Measurements from ENCODE around the gene SPTAN1. TPM values are rescaled to one million over a fixed set of nuclear protein-coding genes. Genes with fewer than 3 reads are reported as not detected.
A peak's percentile ranks its signal among the peaks of the same experiment; 100 is the strongest.

The SPTAN1 gene
- total RNA-seq, 4 donors from 2014 or later = 223 to 390 (median 286) TPM

- no peaks in the 10 kb centered on the region for H3K36me3 ChIP-seq
- H3K9me3 ChIP-seq = no peaks in the 10 kb centered on the region
- WGBS, 2 donors (ENCODE audit: low coverage in 1 of 2) = 25 to 30% methylated on average over 1 to 2 of the region's 2 CpGs
- no peak overlapping the region for H3K4me3 ChIP-seq
- no peak for ATAC-seq
- peaks cover 18 to 53% (median 31%) of the 10 kb centered on the region in 3 donors for H3K4me1 ChIP-seq
- no peaks in the 10 kb centered on the region for H3K27me3 ChIP-seq
- H3K27ac ChIP-seq = peak overlapping the region; percentile 97 to 100 (median 98)
- TF ChIP-seq POLR2AphosphoS5 (IDR thresholded peaks at IDR 0.05) (no peak), POLR2A (IDR thresholded peaks at IDR 0.05) (no peak), CTCF (IDR thresholded peaks at IDR 0.05) (no peak), EP300 (IDR thresholded peaks at IDR 0.05) (no peak)
These were observed 2.2 kb upstream of the SPTAN1 start for GRCh38 chr9:128550226-128550625.

GRCh38 chr9:128550770-128551656 is 1.4 kb upstream of the SPTAN1 start:
- no peak for ATAC-seq
- peak overlapping the region in 1 of 2 donors; percentile 87 for H3K4me3 ChIP-seq
- TF ChIP-seq POLR2A (IDR thresholded peaks at IDR 0.05) (no peak), CTCF (IDR thresholded peaks at IDR 0.05) (no peak), POLR2AphosphoS5 (IDR thresholded peaks at IDR 0.05) (no peak), EP300 (IDR thresholded peaks at IDR 0.05) (no peak)
- H3K4me1 ChIP-seq = peaks cover 18 to 61% (median 34%) of the 10 kb centered on the region in 3 donors
- no peaks in the 10 kb centered on the region for H3K9me3 ChIP-seq
- WGBS, 2 donors (ENCODE audit: low coverage in 1 of 2) = 0 to 8% methylated on average over 1 to 6 of the region's 11 CpGs
- H3K27me3 ChIP-seq = no peaks in the 10 kb centered on the region
- peak overlapping the region; percentile 97 to 100 (median 98) for H3K27ac ChIP-seq
- no peaks in the 10 kb centered on the region for H3K36me3 ChIP-seq

GRCh38 chr9:128551657-128552152 is 682 bp upstream of the SPTAN1 start:
- Histone ChIP-seq H3K27ac (peak overlapping the region; percentile 97 to 100 (median 98)), H3K27me3 (no peaks in the 10 kb centered on the region), H3K36me3 (no peaks in the 10 kb centered on the region), H3K4me3 (peak overlapping the region; percentile 65 to 87), H3K4me1 (peaks cover 18 to 68% (median 34%) of the 10 kb centered on the region in 3 donors), H3K9me3 (no peaks in the 10 kb centered on the region)
- ATAC-seq = peak; percentile 85
- 3 to 4% methylated on average over 4 to 13 of the region's 22 CpGs for WGBS, 2 donors (ENCODE audit: low coverage in 1 of 2)
- TF ChIP-seq POLR2A (IDR thresholded peaks at IDR 0.05) = peak; percentile 5 to 53
- no peak for TF ChIP-seq CTCF (IDR thresholded peaks at IDR 0.05)

GRCh38 chr9:128552744-128553440 is 505 bp downstream of the SPTAN1 start:
- Histone ChIP-seq H3K4me1 (peaks cover 18 to 79% (median 35%) of the 10 kb centered on the region in 3 donors), H3K27me3 (no peaks in the 10 kb centered on the region), H3K27ac (peak overlapping the region; percentile 88 to 100 (median 98)), H3K36me3 (no peaks in the 10 kb centered on the region), H3K9me3 (no peaks in the 10 kb centered on the region), H3K4me3 (peak overlapping the region; percentile 65 to 87)
- TF ChIP-seq EP300 (IDR thresholded peaks at IDR 0.05) (no peak), POLR2A (IDR thresholded peaks at IDR 0.05) (no peak), POLR2AphosphoS5 (IDR thresholded peaks at IDR 0.05) (no peak), CTCF (IDR thresholded peaks at IDR 0.05) (no peak)
- 0% methylated on average over 4 to 8 of the region's 59 CpGs for WGBS, 2 donors (ENCODE audit: low coverage in 1 of 2)
- peak; percentile 10 for ATAC-seq

All from gastroesophageal sphincter (tissue), 4 donors.